ENCODE results near the gene KNG1. TPM values are rescaled to one million over a fixed set of nuclear protein-coding genes. Genes with fewer than 3 reads are reported as not detected.

The KNG1 gene
- total RNA-seq, 1 donor from 2014 or later = not detected

GRCh38 chr3:186772701-186773417 lies 55.7 kb downstream of the KNG1 start:
- peak; percentile 58 to 63 for DNase-seq (ENCODE audit: low read depth in 2 of 2)

GRCh38 chr3:186775999-186776398 lies 58.8 kb downstream of the KNG1 start:
- DNase-seq (ENCODE audit: low read depth in 2 of 2) = no peak

GRCh38 chr3:186779204-186779603 lies 62.0 kb downstream of the KNG1 start:
- DNase-seq (ENCODE audit: low read depth in 2 of 2) = no peak

- DNase-seq (ENCODE audit: low read depth in 2 of 2) = no peak
These were observed 65.4 kb downstream of the KNG1 start for GRCh38 chr3:186782542-186783057.

- DNase-seq (ENCODE audit: low read depth in 2 of 2) = peak; percentile 93 to 95
These were observed 66.0 kb downstream of the KNG1 start, which contains the start of gene EIF4A2 for GRCh38 chr3:186783058-186783730. Gene EIF4A2, plus strand, starts transcription at chr3:186783577. Its CDS starts 34 bp downstream, at chr3:186783611.

- peak; percentile 87 to 91 for DNase-seq (ENCODE audit: low read depth in 2 of 2)
These were observed 66.8 kb downstream of the KNG1 start for GRCh38 chr3:186783731-186784515.

- DNase-seq (ENCODE audit: low read depth in 2 of 2) = no peak
These were observed 67.8 kb downstream of the KNG1 start for GRCh38 chr3:186784820-186785494.

GRCh38 chr3:186785495-186786018 lies 68.4 kb downstream of the KNG1 start:
- DNase-seq (ENCODE audit: low read depth in 2 of 2) = no peak

GRCh38 chr3:186786922-186787321 lies 69.8 kb downstream of the KNG1 start:
- no peak for DNase-seq (ENCODE audit: low read depth in 2 of 2)

GRCh38 chr3:186787642-186788481 lies 70.7 kb downstream of the KNG1 start:
- DNase-seq (ENCODE audit: low read depth in 2 of 2) = no peak

GRCh38 chr3:186788482-186789370 lies 71.6 kb downstream of the KNG1 start:
- no peak for DNase-seq (ENCODE audit: low read depth in 2 of 2)

GRCh38 chr3:186789554-186790260 lies 72.5 kb downstream of the KNG1 start:
- DNase-seq (ENCODE audit: low read depth in 2 of 2) = no peak

GRCh38 chr3:186790261-186790981 lies 73.3 kb downstream of the KNG1 start:
- peak in 1 of 2 donors; percentile 30 for DNase-seq (ENCODE audit: low read depth in 2 of 2)

Other genes with a start within 250 kb of the KNG1 start
- gene CRYGS, start 173.0 kb upstream of the KNG1 start, total RNA-seq = 0.87 and 1.2 TPM in 2 replicates
- gene TBCCD1, start 150.0 kb upstream of the KNG1 start, total RNA-seq = 12.9 and 17.3 TPM in 2 replicates
- 36.8 and 60.7 TPM in 2 replicates for gene DNAJB11, start 146.6 kb upstream of the KNG1 start, total RNA-seq
- gene AHSG, start 104.3 kb upstream of the KNG1 start, total RNA-seq = not detected in 2 replicates
- not detected in 2 replicates for gene FETUB, start 77.0 kb upstream of the KNG1 start, total RNA-seq
- gene HRG, start 51.3 kb upstream of the KNG1 start, total RNA-seq = not detected in 2 replicates
- 379 and 608 TPM in 2 replicates for gene EIF4A2, start 66.2 kb downstream of the KNG1 start, total RNA-seq
- gene RFC4, start 89.1 kb downstream of the KNG1 start, total RNA-seq = 7.7 and 14.4 TPM in 2 replicates
- not detected in 2 replicates for gene ADIPOQ, start 125.4 kb downstream of the KNG1 start, total RNA-seq
- 44.9 and 61.1 TPM in 2 replicates for gene ST6GAL1, start 213.2 kb downstream of the KNG1 start, total RNA-seq